ENCODE results near the gene GRIN3A.

GRIN3A gene

DNA sequence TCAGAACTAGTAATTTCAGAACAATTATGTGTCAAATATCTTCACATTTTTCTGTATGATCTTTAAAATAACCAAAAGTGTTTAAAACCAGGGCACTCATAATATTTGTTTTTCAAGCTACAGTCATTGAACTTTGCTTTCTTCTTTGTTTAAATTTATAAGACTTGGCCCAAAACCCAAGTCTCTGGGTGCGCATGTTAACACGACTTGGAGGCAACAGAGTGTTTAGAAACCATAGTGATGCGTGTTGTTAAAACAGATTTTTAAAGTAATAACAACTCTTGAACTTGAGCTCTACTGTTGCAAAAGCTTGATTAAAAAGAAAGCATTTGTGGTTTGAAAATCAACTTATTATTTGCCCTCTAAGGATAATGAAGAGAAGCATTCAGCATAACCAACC lies 26.0 kb upstream of the GRIN3A start:
- H4K20me1 ChIP-seq (ENCODE audit: insufficient read depth, low read length): no peaks in the 10 kb centered on the region
- H3K9ac ChIP-seq (ENCODE audit: low read length): no peak overlapping the region
- H3K4me1 ChIP-seq (ENCODE audit: insufficient read depth, low read length, severe bottlenecking): no peaks in the 10 kb centered on the region
- no peaks in the 10 kb centered on the region for H3K27me3 ChIP-seq (ENCODE audit: insufficient read depth, low read length)
- no peaks in the 10 kb centered on the region for H3K9me3 ChIP-seq (ENCODE audit: low read length)
- H2AFZ ChIP-seq (ENCODE audit: low read length): no peak overlapping the region
- no peak overlapping the region for H3K4me3 ChIP-seq (ENCODE audit: low read depth, low read length, poor library complexity, severe bottlenecking)
- no peaks in the 10 kb centered on the region for H3K36me3 ChIP-seq (ENCODE audit: insufficient read depth, low read length)
- H3K27ac ChIP-seq (ENCODE audit: low read depth, low read length, poor library complexity, severe bottlenecking): no peak overlapping the region
- H3K9me2 ChIP-seq (ENCODE audit: low read depth, low read length): no peaks in the 10 kb centered on the region
- no peak overlapping the region for H3K4me2 ChIP-seq (ENCODE audit: low read length)
- H3K79me2 ChIP-seq (ENCODE audit: insufficient read depth, low read length): no peaks in the 10 kb centered on the region
- no peaks in the 10 kb centered on the region for H3F3A ChIP-seq (ENCODE audit: insufficient read depth, low read length)
- TF ChIP-seq EZH2 (IDR thresholded peaks at IDR 0.05; ENCODE audit: borderline replicate concordance, low read length): no peak
- TF ChIP-seq, protein P1, sequence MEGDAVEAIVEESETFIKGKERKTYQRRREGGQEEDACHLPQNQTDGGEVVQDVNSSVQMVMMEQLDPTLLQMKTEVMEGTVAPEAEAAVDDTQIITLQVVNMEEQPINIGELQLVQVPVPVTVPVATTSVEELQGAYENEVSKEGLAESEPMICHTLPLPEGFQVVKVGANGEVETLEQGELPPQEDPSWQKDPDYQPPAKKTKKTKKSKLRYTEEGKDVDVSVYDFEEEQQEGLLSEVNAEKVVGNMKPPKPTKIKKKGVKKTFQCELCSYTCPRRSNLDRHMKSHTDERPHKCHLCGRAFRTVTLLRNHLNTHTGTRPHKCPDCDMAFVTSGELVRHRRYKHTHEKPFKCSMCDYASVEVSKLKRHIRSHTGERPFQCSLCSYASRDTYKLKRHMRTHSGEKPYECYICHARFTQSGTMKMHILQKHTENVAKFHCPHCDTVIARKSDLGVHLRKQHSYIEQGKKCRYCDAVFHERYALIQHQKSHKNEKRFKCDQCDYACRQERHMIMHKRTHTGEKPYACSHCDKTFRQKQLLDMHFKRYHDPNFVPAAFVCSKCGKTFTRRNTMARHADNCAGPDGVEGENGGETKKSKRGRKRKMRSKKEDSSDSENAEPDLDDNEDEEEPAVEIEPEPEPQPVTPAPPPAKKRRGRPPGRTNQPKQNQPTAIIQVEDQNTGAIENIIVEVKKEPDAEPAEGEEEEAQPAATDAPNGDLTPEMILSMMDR (IDR thresholded peaks at IDR 0.05; ENCODE audit: low read length): no peak

DNA sequence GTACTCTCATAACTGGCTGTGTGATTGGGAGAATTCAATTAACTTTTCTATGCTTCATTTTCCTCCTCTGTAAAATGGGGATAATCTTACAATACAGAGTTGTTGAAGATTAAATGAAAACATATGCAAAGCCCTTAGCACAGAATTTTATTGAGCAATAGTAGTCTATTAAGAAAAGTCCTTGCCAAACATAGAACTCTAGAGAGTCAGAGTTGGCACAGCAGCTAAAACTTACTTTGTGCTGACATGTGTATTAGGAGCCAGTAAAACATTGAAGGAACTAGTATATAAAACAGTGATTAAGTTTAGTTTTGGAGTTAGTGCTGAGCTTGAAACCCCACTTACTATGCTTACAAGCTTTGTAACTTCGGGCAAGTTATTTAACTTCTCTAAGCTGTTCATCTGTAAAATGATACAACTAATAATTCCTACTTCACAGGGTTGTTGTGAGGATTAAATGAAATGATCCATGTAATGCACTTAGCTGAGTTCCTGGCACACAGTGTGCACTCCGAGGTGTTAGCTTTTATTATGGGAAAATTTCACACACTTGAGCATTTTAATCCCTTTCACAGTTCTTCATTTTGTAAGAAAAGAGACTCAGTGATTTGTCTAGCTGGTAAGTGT lies 20.0 kb upstream of the GRIN3A start:
- H4K20me1 ChIP-seq (ENCODE audit: insufficient read depth, low read length): no peaks in the 10 kb centered on the region
- no peaks in the 10 kb centered on the region for H3K79me2 ChIP-seq (ENCODE audit: insufficient read depth, low read length)
- no peaks in the 10 kb centered on the region for H3F3A ChIP-seq (ENCODE audit: insufficient read depth, low read length)
- no peak overlapping the region for H3K4me3 ChIP-seq (ENCODE audit: low read depth, low read length, poor library complexity, severe bottlenecking)
- H3K9me2 ChIP-seq (ENCODE audit: low read depth, low read length): no peaks in the 10 kb centered on the region
- no peak overlapping the region for H3K9ac ChIP-seq (ENCODE audit: low read length)
- H2AFZ ChIP-seq (ENCODE audit: low read length): no peak overlapping the region
- no peaks in the 10 kb centered on the region for H3K27me3 ChIP-seq (ENCODE audit: insufficient read depth, low read length)
- H3K4me2 ChIP-seq (ENCODE audit: low read length): no peak overlapping the region
- no peaks in the 10 kb centered on the region for H3K36me3 ChIP-seq (ENCODE audit: insufficient read depth, low read length)
- H3K9me3 ChIP-seq (ENCODE audit: low read length): no peaks in the 10 kb centered on the region
- H3K4me1 ChIP-seq (ENCODE audit: insufficient read depth, low read length, severe bottlenecking): no peaks in the 10 kb centered on the region
- no peak overlapping the region for H3K27ac ChIP-seq (ENCODE audit: low read depth, low read length, poor library complexity, severe bottlenecking)
- TF ChIP-seq EZH2 (IDR thresholded peaks at IDR 0.05; ENCODE audit: borderline replicate concordance, low read length): no peak

DNA sequence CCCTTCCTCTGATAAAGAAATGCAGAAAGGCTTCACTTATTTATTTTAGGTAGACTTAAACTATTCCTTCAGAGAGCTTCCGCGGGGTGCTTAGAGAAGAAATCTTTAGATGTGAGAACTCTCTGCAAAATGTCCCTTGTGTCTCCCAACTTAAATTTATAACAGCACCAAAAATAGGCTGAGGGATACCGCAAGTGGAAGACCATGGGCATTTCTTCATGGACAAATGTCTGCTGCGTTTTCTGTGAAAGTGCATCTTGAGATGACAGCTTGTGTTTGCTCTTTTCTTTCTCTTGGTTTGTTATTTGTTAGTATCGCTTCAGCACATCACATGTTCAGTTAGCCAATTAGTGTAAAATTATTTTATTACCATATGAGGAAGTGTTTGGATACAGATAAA lies 15.3 kb upstream of the GRIN3A start:
- Histone ChIP-seq H3K4me3 (ENCODE audit: low read depth, low read length, poor library complexity, severe bottlenecking) (no peak overlapping the region), H3K27ac (ENCODE audit: low read depth, low read length, poor library complexity, severe bottlenecking) (no peak overlapping the region), H3F3A (ENCODE audit: insufficient read depth, low read length) (no peaks in the 10 kb centered on the region), H3K36me3 (ENCODE audit: insufficient read depth, low read length) (no peaks in the 10 kb centered on the region), H3K79me2 (ENCODE audit: insufficient read depth, low read length) (no peaks in the 10 kb centered on the region), H3K9ac (ENCODE audit: low read length) (no peak overlapping the region), H3K4me1 (ENCODE audit: insufficient read depth, low read length, severe bottlenecking) (no peaks in the 10 kb centered on the region), H3K27me3 (ENCODE audit: insufficient read depth, low read length) (no peaks in the 10 kb centered on the region), H3K4me2 (ENCODE audit: low read length) (no peak overlapping the region), H3K9me2 (ENCODE audit: low read depth, low read length) (no peaks in the 10 kb centered on the region), H3K9me3 (ENCODE audit: low read length) (no peaks in the 10 kb centered on the region), H4K20me1 (ENCODE audit: insufficient read depth, low read length) (no peaks in the 10 kb centered on the region), H2AFZ (ENCODE audit: low read length) (no peak overlapping the region)
- no peak for TF ChIP-seq EZH2 (IDR thresholded peaks at IDR 0.05; ENCODE audit: borderline replicate concordance, low read length)
- TF ChIP-seq, protein P1 (IDR thresholded peaks at IDR 0.05; ENCODE audit: low read length): no peak

DNA sequence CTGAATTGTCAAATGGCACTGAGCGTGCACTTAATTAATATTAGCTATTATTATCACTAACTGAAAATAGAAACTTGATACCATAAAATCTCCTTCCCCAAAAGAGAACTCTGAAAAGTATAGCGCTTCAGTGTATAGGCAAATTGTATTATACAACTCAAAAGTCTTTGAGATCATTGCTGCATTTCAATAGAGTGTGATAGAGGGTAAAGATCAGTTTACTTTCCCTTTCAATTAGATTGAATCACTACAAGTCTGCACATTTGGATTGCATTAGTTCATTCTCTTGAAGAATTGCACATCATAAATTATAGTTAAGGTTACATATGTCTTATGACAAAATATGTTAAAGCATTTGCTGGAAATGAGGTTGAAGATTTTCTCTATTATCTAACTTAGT lies 13.4 kb upstream of the GRIN3A start:
- Histone ChIP-seq H3K9me3 (ENCODE audit: low read length) (no peaks in the 10 kb centered on the region), H2AFZ (ENCODE audit: low read length) (no peak overlapping the region), H3K27ac (ENCODE audit: low read depth, low read length, poor library complexity, severe bottlenecking) (no peak overlapping the region), H3K4me1 (ENCODE audit: insufficient read depth, low read length, severe bottlenecking) (no peaks in the 10 kb centered on the region), H3K79me2 (ENCODE audit: insufficient read depth, low read length) (no peaks in the 10 kb centered on the region), H4K20me1 (ENCODE audit: insufficient read depth, low read length) (no peaks in the 10 kb centered on the region), H3K9me2 (ENCODE audit: low read depth, low read length) (no peaks in the 10 kb centered on the region), H3K27me3 (ENCODE audit: insufficient read depth, low read length) (no peaks in the 10 kb centered on the region), H3F3A (ENCODE audit: insufficient read depth, low read length) (no peaks in the 10 kb centered on the region), H3K4me3 (ENCODE audit: low read depth, low read length, poor library complexity, severe bottlenecking) (no peak overlapping the region), H3K4me2 (ENCODE audit: low read length) (no peak overlapping the region), H3K9ac (ENCODE audit: low read length) (no peak overlapping the region), H3K36me3 (ENCODE audit: insufficient read depth, low read length) (no peaks in the 10 kb centered on the region)
- TF ChIP-seq, protein P1 (IDR thresholded peaks at IDR 0.05; ENCODE audit: low read length): no peak
- TF ChIP-seq EZH2 (IDR thresholded peaks at IDR 0.05; ENCODE audit: borderline replicate concordance, low read length): no peak
